ENCODE data around the gene DEFB113.

The DEFB113 gene

GRCh38 chr6:49935387-49935786 is 34.0 kb downstream of the DEFB113 start:
- DNase-seq, result no peak

GRCh38 chr6:49934770-49935169 is 34.7 kb downstream of the DEFB113 start:
- DNase-seq, result no peak

- no peak for DNase-seq
These were observed 35.9 kb downstream of the DEFB113 start for GRCh38 chr6:49933526-49933925.

GRCh38 chr6:49929340-49929739 is 40.1 kb downstream of the DEFB113 start:
- DNase-seq, result no peak

GRCh38 chr6:49923826-49924225 is 45.6 kb downstream of the DEFB113 start:
- DNase-seq, result no peak

GRCh38 chr6:49919935-49920644 is 49.3 kb downstream of the DEFB113 start:
- no peak for DNase-seq

- no peak for DNase-seq
These were observed 50.2 kb downstream of the DEFB113 start for GRCh38 chr6:49919261-49919660.

GRCh38 chr6:49918787-49919186 is 50.6 kb downstream of the DEFB113 start:
- no peak for DNase-seq
